UCSD-AML1 (cell line): ENCODE measurements around the gene LIPE.
A peak's percentile ranks its signal among the peaks of the same experiment; 100 is the strongest.

Experiments
- DNase-seq: peaks from one replicate; lab custom pipeline; 2025; ENCODE audit not compliant: unreplicated experiment; lab: John Stamatoyannopoulos, UW

Gene LIPE

GRCh38 chr19:42412661-42413076 lies 14.5 kb downstream of the LIPE start:
- DNase-seq: no peak

- DNase-seq: no peak
These were observed 15.0 kb downstream of the LIPE start for GRCh38 chr19:42412227-42412626.

GRCh38 chr19:42411581-42412178 lies 15.5 kb downstream of the LIPE start:
- no peak for DNase-seq

GRCh38 chr19:42410371-42410770 lies 16.8 kb downstream of the LIPE start:
- no peak for DNase-seq

- no peak for DNase-seq
These were observed 17.7 kb downstream of the LIPE start for GRCh38 chr19:42409477-42409876.

GRCh38 chr19:42407816-42408175 lies 19.4 kb downstream of the LIPE start:
- DNase-seq: no peak

GRCh38 chr19:42407085-42407815 lies 19.9 kb downstream of the LIPE start:
- no peak for DNase-seq

- no peak for DNase-seq
These were observed 21.1 kb downstream of the LIPE start for GRCh38 chr19:42406111-42406510.

- DNase-seq: no peak
These were observed 23.6 kb downstream of the LIPE start for GRCh38 chr19:42403586-42403985.

GRCh38 chr19:42402376-42403116 lies 24.6 kb downstream of the LIPE start:
- DNase-seq: no peak

GRCh38 chr19:42401365-42402303 lies 25.6 kb downstream of the LIPE start:
- peak; percentile 67 for DNase-seq

- no peak for DNase-seq
These were observed 26.8 kb downstream of the LIPE start for GRCh38 chr19:42400404-42400803.

GRCh38 chr19:42397263-42398166 lies 29.7 kb downstream of the LIPE start:
- no peak for DNase-seq

- DNase-seq: peak; percentile 99
These were observed 30.6 kb downstream of the LIPE start for GRCh38 chr19:42396381-42397262.

- no peak for DNase-seq
These were observed 32.4 kb downstream of the LIPE start for GRCh38 chr19:42394751-42395150.

- DNase-seq: no peak
These were observed 35.0 kb downstream of the LIPE start for GRCh38 chr19:42392165-42392564.

GRCh38 chr19:42389899-42390298 lies 37.3 kb downstream of the LIPE start, which contains the start of gene CNFN:
CNFN (minus strand) TSS chr19:42390297; CDS start chr19:42389037, 1,260 bp downstream.
- no peak for DNase-seq

GRCh38 chr19:42388851-42389489 lies 38.2 kb downstream of the LIPE start:
- DNase-seq: no peak
